Umbilical cord (tissue), 2 donors: ENCODE data around the gene ERGIC2. TPM values are rescaled to one million over a fixed set of nuclear protein-coding genes. Genes with fewer than 3 reads are reported as not detected.
"Not testable (repeated sequence)": the region's sequence is repeated elsewhere in the genome, so short reads cannot be mapped to it uniquely, and the experiment has no call there.

Experiments used
- DNase-seq: peaks from one replicate; pipeline ENCODE4 v3.0.0-alpha.2; 2015; ENCODE audit warnings: low spot score
- total RNA-seq: library from RNA; depleted of rRNA; stranded (reverse); fragments of >200 nt; gene quantifications from one replicate; pipeline ENCODE4 v1.2.3, GENCODE V29; 2014; ENCODE audit warnings: low replicate concordance; ENCODE audit not compliant: insufficient read depth

The ERGIC2 gene
- total RNA-seq: 54.4 TPM

DNA sequence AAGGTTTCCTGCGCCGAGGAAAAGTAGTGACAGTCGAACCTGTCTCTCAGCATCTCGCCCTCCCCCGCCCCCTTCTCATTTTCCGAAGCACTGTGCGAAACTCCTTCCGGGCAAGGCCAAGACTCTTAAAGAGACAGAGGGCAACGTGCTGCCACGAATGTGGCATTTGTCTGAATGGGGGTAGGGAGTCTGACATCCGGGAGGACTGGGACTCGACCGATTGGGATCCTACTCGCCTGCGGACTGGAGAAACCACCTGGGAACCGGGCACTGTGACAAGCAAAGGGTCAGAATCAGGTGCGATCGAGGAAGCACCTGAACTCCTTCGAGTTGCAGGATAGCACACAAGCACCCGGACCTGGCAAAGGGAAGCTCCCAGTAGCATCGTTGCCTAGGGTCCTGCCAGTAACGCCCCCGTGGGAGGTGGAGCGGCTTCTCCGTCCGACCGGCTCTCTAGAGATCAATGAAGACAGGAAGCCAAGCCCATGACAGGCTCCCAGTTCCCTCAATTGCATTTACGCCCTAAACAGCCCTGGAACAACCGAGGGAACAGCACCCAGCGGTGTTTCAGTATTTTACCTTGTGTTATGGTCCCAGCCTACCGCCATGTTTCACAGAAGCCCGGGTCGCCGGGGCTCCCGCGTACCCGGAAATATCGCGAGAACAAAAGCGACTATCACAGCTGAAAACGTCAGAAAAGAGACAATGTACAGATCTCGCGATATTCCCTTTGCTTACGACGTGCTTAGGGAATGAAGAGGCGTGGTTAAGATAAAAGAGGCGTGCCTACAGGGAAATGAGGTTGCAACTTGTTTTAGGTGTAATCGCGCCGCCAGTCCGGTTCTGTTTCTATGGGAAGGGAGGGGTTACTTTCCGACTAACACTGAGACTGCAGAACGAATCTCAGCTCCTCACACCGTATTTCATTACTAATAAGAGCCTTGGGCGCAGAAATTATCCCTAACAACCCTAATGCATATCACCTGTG lies at the start of gene ERGIC2:
Gene ERGIC2, minus strand, starts transcription at position 637 of the 988 bp plus-strand sequence. CDS start 9,539 bp downstream, outside the sequence.
- DNase-seq: peak; percentile 99

- no peak for DNase-seq
Observed at GRCh38 chr12:29430716-29431044, 49.7 kb upstream of the ERGIC2 start.

DNA sequence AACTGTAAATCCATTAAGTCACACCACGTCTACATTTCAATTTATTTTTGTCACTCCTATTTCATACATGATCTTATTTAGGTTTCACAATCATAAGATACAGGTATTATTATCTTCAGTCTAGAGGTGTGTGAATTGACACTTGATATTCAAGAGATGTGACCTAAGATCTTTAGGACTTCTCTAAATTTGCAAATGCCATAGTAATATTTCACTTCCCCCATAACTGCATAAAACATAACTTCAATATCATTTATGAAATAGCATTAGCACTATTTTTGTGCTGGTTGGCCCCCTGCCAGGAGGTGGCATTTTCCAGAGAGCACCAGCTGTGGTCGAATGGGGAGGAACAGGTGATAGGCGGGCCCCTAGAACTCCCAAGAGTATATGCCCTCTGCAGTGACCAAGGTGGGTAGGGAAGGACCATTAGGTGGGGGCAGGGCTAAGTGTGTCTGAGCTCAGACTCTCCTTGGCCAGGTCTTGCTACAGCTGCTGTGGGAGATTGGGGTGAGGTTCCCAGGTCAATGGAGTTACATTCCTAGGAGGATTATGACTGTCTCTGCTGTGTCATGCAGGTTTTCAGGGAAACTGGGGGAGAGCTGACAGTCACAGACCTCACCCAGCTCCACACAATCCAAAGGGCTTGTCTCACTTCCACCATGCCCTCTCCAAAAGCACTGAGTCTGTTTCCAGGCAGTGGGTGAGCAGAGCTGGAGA lies 49.2 kb upstream of the ERGIC2 start:
- DNase-seq: no peak

- no peak for DNase-seq
Observed at GRCh38 chr12:29428633-29429032, 47.7 kb upstream of the ERGIC2 start.

DNA sequence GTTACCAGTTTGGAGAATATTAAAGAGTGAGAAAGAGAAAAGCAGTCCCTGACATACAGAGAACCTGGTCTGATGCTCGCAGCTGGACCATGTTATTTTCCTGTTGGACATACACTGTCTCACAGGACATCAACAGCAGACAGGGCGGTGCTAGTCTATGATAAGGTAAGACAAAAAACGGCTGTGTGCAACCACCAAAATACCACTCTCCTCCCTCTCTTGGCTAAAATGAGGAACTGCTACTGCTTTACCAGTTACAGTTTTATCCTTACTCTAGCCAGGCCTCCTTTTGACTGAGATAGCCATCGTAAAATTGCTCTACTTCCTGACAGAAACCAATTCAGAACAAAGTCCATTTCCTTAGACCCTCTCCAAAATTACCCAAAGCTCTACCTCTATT lies 47.0 kb upstream of the ERGIC2 start:
- no peak for DNase-seq

DNA sequence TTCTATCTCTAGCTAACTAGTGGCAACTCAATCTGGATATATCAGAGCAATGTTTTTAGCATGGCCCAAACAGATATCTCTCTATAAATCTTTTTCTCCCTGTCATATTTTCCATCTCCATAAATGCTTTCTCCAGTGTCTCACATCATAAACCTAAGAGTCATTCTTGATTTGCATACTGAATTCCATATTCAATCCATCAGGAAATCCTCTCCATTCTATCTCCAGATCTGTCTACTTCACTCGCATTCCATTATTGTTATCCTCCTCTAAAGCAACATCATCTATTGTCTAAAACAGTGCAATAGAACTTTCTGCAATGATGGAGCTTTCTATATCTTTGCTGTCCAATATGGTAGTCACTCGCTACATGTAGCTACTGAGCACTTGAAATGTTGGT lies 45.5 kb upstream of the ERGIC2 start:
- no peak for DNase-seq

- no peak for DNase-seq
Observed at GRCh38 chr12:29425722-29426121, 44.8 kb upstream of the ERGIC2 start.

GRCh38 chr12:29416748-29417147 lies 35.8 kb upstream of the ERGIC2 start:
- DNase-seq: no peak

DNA sequence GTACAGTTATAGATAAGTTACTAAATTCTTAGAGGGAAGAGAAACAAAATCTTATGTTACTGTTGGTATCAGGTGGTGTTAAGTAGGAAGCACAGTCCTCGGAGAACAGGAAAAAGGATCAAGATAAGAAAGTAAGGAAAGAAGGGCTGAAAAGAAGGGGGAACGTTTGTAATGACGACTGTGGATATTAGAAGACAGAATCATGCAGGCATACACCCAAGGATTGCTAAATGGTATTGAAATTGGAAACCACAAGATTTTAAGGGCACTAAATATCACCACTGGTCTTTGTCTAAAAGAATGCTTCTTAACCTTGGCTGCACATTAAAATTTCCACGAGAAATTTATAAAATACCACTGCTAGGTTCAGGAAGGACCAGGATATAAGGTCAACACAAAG lies 34.1 kb upstream of the ERGIC2 start:
- DNase-seq: no peak

DNA sequence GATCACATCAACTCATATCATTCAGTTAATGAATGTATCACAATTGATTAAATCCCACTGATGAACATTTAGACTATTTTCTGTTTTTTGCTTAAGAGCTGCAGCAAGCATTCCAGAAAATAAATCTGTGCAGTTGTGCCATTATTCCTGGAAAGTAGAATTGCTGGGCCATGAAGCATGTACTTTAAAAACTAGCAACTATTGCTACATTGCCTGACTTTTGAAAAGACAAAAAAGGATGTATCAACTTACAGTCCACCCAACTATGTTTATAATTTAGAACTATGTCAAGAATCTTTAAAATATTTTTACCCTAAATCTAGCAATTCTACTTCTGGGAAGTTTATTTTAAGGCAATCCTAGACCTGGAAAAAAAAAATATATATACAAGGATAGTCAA lies 33.4 kb upstream of the ERGIC2 start:
- DNase-seq: no peak

DNA sequence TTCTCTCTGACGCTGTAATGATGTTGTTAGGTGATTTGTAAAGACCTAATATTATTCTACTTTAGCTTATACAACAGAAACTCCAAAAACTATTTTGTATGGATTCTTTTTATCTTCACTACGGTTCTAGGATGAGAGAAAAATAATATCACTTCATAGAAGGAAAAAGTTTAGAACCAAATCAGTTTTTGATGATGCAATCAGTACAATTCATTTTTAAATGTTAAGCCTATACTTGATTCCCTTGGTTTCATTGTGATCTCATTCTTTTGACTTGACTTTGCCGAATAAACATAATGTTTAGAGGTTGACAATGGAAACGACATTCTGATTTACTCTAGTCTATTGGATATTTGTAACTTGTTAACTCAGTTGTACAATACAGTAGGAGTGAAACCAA lies 24.6 kb upstream of the ERGIC2 start:
- DNase-seq: no peak

DNA sequence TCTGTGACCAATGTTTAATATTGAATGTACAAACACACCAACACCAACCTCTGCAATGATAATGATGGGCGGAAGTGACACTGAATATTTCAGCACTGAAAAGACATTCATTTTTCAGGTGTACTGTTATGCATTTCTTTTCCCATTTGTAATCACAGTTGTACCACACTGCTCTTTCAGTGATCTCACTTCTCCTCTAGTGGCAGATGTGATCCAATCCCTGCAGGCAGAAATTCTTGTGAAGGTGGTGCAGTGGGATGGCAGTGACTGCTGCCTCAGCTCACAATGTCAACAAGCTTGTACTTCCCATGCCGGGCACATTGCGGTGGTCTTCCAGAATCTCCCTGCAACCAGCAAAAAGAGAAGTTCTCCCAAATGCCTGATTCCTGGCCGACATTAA lies 23.0 kb upstream of the ERGIC2 start:
- no peak for DNase-seq

DNA sequence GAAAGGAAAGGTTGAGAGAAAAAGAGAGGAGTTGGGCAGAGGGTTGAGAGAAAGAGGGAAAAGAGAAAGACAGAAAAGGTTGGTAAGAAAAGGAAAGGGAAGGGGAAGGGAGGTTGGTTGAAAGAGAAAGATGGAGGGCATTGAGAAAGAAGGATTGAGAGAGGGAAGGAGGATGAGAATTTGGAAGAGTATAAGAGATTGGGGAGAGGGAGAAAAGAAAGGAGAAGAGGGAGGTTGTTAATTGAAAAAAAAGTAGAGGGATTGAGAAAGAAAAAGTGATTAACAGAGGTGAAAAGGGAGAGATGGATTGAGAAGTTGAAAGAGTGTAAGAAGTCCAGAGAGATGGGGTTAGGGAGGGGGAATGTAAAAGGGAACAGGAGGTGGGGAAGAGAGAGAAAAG lies 21.5 kb upstream of the ERGIC2 start:
- DNase-seq: no peak

- no peak for DNase-seq
Observed at GRCh38 chr12:29398495-29398894, 17.5 kb upstream of the ERGIC2 start.

GRCh38 chr12:29396774-29397173 lies 15.8 kb upstream of the ERGIC2 start:
- DNase-seq: no peak

GRCh38 chr12:29395356-29395755 lies 14.4 kb upstream of the ERGIC2 start:
- DNase-seq: peak; percentile 8

DNA sequence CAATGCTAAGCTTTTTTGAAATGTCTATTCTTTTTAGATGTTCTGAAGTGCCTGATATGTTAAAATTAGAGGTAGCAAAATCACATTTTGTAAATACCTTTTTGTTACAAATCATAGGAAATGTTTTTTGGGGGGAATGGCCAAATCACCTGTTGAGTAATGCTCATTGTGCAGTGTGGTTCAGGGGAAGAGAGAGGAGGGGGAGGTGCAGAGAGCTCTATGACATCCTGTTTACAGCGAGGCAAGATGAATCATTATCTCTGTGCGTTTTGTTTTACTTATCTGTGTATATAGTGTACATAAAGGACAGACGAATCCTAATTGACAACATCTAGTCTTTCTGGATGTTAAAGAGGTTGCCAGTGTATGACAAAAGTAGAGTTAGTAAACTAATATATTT lies 9.4 kb upstream of the ERGIC2 start:
- not testable (repeated sequence) for DNase-seq

GRCh38 chr12:29389295-29389919 lies 8.4 kb upstream of the ERGIC2 start:
- DNase-seq: no peak

- not testable (repeated sequence) for DNase-seq
Observed at GRCh38 chr12:29386084-29386680, 5.2 kb upstream of the ERGIC2 start.

GRCh38 chr12:29385194-29385593 lies 4.2 kb upstream of the ERGIC2 start:
- not testable (repeated sequence) for DNase-seq

GRCh38 chr12:29382251-29382650 lies 1.3 kb upstream of the ERGIC2 start:
- DNase-seq: no peak

DNA sequence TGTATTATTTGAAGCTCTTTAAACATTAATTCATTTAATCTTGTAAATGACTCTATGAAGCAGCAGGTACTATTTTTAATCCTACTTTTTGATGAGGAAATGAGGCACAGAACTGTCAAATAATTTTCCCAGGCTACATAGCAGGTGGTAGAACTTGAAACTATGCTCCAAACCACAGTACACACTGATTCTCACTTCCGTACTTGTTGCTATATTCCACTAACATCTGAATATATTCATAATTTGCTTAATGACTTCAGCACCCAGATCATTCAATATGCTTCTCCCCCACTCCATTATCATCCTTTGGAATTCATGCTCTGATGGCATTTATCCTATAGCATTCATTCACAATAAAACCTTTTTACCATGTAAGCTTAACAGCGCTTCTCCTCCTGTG lies 4.9 kb downstream of the ERGIC2 start:
- no peak for DNase-seq
